ENCODE results near the gene USP1.

The USP1 gene

DNA sequence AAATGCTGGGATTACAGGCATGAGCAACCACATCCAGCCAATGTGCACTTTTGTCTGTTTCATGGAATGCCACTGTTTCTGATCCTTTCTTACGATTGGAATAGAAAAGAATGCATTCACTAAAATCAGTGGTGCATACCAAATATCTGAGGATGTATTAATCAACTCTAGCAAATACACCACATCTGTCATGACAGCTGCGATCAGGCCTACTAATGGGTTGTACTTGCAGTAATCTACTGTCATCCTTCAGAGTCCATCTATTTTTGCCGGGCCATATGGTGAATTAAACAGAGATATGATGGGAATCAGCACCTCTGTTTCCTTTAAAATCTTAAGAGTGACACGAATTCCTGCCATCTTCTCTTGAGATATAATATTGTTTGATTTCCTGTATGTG, 8.5 kb upstream of the USP1 start:
- no peak for DNase-seq (ENCODE audit: low spot score)

DNA sequence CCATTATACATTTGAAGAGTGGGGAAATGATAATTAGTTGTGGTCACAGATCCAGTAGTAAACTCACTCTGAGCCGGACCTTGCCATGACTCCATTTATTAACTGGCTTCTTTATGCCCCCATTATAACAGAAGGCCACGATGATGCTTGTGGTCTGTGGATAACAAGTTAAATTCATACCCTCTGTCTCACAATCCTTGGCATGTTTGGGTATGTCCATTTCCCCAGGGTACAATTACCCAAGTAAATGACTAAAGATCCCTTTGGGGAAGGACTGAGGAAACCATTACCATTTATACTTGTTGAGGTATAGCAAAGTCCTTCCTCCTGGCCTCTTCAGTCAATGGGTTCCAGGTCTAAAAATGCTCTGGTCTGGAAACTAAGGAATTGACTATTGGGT, 7.3 kb upstream of the USP1 start:
- no peak for DNase-seq (ENCODE audit: low spot score)

GRCh38 chr1:62433861-62434617, 2.8 kb upstream of the USP1 start:
- DNase-seq (ENCODE audit: low spot score) = no peak

DNA sequence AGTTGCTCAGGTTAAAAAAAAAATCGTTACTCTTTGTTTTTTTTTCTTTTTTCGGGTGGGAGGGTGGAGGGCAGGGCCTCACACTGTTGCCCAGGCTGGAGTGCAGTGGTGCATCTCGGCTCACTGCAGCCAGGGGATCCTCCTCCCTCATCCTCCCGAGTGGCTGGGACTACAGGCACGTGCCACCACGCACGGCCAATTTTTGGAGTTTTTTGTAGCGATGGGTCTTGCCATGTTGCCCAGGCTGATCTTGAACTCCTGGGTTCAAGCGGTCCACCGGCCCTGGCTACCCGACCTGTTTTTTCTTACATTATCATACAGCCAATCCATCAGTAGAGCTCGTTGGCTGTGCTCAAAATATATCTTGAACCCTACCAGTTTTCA, 2.2 kb upstream of the USP1 start:
- no peak for DNase-seq (ENCODE audit: low spot score)

- no peak for DNase-seq (ENCODE audit: low spot score)
These were observed 1.4 kb upstream of the USP1 start for GRCh38 chr1:62435231-62436038.

DNA sequence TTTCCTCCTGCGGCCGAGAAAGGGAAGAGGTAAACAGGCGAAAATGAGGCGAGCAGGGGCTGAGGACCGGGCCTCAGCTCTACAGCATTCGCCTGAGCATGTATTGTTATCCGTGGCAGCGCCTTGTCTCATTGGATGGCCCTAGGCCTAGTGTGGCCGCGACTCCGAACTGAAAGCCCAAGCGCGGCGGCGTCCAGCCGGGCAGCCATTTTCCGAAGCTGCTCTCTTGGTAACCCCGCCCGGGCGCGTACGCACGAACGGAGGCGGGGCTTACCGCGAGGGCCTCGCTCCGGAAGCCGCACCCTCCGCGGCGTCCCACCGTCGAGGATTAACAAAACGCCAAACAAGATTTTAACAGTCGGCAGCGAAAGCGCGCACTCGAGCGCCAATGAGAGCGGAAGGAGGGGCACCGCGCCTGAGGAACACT, 797 bp upstream of the USP1 start:
- DNase-seq (ENCODE audit: low spot score) = peak; percentile 90

- DNase-seq (ENCODE audit: low spot score) = peak; percentile 52
These were observed 558 bp downstream of the USP1 start for GRCh38 chr1:62437273-62437940.

DNA sequence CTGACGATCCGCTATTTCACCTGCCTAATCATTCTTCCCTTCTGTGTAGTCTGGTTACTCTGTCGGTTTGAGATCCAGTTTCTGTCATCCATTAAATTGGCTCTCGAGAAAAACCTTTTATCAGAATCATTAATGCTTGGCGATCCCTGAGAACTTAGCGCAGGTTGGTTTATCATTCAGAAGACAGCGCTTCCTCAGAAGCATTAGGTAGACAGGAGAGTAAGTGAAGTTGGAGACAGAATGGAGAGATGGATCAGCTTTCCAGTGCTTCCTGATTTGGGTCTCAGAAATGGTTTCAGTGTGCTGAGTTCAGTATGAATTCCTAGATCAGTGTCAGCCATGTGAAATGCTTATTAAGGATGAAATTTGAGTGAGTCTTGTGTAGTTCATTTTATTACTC, 1.3 kb downstream of the USP1 start:
- no peak for DNase-seq (ENCODE audit: low spot score)

- no peak for DNase-seq (ENCODE audit: low spot score)
These were observed 3.0 kb downstream of the USP1 start for GRCh38 chr1:62439652-62440371.

DNA sequence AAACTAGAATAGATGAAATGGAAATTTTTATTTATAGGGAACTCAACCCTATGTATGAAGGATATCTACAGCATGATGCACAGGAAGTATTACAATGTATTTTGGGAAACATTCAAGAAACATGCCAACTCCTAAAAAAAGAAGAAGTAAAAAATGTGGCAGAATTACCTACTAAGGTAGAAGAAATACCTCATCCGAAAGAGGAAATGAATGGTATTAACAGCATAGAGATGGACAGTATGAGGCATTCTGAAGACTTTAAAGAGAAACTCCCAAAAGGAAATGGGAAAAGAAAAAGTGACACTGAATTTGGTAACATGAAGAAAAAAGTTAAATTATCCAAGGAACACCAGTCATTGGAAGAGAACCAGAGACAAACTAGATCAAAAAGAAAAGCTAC, 7.9 kb downstream of the USP1 start:
- no peak for DNase-seq (ENCODE audit: low spot score)

- no peak for DNase-seq (ENCODE audit: low spot score)
These were observed 11.5 kb downstream of the USP1 start for GRCh38 chr1:62448221-62448933.

GRCh38 chr1:62450301-62450700, 13.5 kb downstream of the USP1 start:
- no peak for DNase-seq (ENCODE audit: low spot score)

DNA sequence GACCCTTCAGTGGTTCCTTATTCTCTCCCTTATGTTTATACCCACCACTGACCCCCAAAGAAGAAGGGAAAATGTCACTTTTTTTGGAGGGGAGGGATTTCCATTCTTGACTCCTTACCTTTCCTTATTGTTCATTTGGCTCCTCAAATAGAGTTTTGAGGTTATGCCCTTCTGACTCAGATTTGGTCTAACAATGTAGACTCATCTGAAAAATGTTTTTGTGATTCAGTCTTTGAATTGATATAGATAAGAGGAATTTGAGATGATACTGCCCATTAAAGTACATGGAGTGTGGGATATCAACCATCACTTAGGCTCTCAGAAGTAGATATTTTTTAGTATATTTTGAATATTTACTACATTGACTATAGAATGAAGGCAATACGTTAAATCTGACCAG, 16.1 kb downstream of the USP1 start:
- no peak for DNase-seq (ENCODE audit: low spot score)

GRCh38 chr1:62457955-62458354, 21.1 kb downstream of the USP1 start:
- DNase-seq (ENCODE audit: low spot score) = no peak

- no peak for DNase-seq (ENCODE audit: low spot score)
These were observed 25.5 kb downstream of the USP1 start for GRCh38 chr1:62462370-62462769.

GRCh38 chr1:62467092-62467491, 30.2 kb downstream of the USP1 start:
- no peak for DNase-seq (ENCODE audit: low spot score)

- DNase-seq (ENCODE audit: low spot score) = no peak
These were observed 39.8 kb downstream of the USP1 start for GRCh38 chr1:62476525-62477219.

GRCh38 chr1:62481681-62482080, 44.8 kb downstream of the USP1 start:
- no peak for DNase-seq (ENCODE audit: low spot score)

DNA sequence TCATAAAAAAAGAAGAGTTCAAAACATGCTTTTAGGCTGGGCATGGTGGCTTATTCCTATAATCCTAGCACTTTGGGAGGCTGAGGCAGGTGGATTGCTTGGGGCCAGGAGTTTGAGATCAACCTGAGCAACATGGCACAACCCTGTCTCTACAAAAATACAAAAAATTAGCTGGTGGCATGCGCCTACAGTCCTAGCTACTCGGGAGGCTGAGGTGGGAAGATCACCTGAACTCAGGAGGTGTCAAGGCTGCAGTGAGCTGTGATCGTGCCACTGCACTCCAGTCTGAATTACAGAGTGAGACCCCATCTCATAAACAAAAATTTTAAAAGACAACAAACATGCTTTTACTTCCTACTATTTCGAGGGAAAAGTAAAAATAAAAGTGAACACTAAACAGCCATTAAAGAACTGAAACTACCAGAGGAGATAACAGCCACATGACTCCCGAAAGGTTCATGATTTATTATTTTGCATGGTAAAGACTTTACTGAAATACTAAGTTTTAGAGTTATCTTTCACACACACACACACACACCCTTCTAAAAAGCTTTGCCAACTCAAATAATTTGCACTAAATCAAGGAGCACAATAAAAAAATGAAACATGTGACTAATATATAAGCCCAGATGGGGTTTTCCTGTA, 48.1 kb downstream of the USP1 start:
- no peak for DNase-seq (ENCODE audit: low spot score)

DNA sequence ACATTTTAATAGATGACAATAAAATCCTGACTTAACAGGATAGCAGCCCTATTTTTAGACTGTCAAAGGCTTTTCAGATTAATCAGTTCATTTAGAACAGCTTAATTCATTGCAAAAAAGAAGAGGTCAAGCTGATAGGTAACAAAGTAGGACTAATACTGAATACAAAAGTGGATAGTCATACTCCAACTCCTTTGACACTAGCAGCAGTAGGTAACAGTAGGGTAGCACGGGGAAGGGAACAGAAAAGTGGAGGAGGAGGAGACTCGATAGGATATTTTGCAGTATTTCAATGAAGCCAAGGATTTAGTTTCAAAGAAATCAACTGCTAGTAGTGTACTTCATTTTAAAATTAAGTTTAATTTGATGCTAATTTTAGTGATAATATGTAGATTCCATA, 51.1 kb downstream of the USP1 start:
- no peak for DNase-seq (ENCODE audit: low spot score)

DNA sequence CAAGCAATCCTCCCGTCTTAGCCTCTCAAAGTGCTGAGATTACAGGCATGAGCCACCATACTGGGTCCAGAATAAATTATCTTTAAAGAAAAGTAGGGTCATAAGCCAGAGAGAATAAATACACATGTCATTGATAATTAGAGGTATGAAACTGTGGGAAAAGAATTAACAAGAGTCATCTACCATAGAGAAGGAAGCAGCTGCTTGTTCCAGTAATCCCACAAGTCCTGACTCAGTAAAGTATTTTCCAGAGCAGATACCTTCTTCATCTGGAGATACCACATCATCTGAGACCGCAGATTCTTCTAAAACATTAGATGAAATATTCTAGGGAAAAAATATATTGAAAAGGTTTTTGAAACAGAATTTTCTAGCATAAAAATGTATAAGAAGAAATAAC, 55.7 kb downstream of the USP1 start:
- DNase-seq (ENCODE audit: low spot score) = no peak

Data from D341Med (cell line).